Stimulated activated CD8-positive, alpha-beta memory T cell treated with anti-CD3 and anti-CD28 coated beads, Interleukin-4, amount 100 ng/mL, for 48 hours (primary cell): ENCODE measurements around the gene C16orf74.
A peak's percentile ranks its signal among the peaks of the same experiment; 100 is the strongest.

Experiments
- DNase-seq: peaks from one replicate; pipeline ENCODE4 v3.0.0-alpha.2; 2020

C16orf74 gene

DNA sequence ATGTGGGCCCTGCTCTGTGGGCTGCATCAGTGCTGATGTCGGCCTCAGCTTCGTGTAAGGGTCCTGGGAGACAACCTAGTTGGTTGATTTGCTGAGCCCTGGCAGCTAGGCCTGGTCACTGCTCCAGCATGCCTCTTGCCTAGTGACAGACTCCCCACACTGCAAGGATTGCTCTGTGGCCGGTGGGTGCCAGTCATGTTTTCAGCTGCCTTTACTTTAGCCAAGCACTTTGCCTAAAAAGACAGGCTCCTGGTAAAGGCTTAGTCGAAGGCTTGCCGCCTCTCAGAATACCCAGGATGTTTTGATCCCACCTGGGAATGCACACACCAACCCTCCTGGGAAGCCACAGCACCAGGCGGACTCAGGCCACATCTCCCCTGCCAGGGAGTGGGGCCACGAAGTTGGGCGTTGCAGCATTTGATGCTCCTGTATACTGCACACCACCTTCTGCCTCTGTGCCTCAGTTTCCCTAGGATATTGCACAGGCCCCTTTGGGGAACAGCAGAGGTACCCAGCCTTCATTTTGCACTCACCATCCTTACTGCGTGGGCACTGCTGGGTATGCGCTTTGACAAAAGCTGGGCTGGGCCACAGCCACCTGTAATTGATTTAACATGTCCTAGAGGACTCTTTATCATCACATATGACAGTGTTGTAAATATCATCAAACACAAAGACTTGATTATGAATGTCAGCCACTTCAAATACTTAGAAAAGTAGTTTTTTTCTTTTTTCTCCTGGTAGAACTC, 82.0 kb downstream of the C16orf74 start:
- DNase-seq = no peak

DNA sequence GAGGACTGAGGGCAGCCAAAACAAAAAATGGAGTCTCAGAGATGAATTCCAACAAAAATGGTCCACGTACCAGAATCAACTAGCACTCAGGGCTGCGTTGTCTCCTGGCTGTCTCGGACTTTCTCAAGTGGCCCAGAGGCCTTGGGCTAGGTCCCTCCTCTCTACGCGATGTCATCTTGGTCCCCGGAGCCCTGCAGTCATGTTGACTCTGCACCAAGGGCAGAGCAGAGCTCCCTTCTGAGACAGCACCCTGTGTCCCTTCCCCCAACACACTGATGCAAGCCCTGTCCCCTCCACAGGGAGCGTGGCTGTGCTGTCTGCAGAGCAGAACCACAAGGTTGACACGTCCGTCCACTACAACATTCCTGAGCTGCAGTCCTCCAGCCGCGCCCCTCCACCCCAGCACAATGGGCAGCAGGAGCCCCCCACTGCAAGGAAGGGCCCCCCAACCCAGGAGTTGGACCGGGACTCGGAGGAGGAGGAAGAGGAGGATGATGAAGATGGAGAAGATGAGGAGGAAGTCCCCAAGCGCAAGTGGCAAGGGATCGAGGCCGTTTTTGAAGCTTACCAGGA, 83.0 kb downstream of the C16orf74 start:
- DNase-seq = no peak

- DNase-seq = no peak
These were observed 83.6 kb downstream of the C16orf74 start for GRCh38 chr16:85667261-85667660.

- no peak for DNase-seq
These were observed 85.0 kb downstream of the C16orf74 start for GRCh38 chr16:85665929-85666328.

DNA sequence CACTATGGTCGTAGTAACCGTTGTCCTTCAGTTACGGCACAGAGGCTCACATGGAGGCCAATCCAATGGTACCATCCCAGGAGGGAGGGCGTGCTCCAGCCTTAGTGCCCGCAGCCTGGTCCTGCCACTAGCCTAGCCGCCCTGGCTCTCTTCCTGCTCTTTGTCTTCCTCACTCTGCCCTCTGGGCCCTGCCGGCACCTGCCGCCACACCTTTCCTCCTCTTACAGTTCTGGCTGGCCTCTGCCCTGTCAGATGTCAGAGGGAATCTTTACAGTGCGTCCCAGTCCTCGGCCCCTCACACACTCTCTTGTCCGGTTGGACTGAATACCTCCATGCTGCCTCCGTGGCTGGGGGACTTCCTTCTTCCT, 85.5 kb downstream of the C16orf74 start:
- DNase-seq = no peak

DNA sequence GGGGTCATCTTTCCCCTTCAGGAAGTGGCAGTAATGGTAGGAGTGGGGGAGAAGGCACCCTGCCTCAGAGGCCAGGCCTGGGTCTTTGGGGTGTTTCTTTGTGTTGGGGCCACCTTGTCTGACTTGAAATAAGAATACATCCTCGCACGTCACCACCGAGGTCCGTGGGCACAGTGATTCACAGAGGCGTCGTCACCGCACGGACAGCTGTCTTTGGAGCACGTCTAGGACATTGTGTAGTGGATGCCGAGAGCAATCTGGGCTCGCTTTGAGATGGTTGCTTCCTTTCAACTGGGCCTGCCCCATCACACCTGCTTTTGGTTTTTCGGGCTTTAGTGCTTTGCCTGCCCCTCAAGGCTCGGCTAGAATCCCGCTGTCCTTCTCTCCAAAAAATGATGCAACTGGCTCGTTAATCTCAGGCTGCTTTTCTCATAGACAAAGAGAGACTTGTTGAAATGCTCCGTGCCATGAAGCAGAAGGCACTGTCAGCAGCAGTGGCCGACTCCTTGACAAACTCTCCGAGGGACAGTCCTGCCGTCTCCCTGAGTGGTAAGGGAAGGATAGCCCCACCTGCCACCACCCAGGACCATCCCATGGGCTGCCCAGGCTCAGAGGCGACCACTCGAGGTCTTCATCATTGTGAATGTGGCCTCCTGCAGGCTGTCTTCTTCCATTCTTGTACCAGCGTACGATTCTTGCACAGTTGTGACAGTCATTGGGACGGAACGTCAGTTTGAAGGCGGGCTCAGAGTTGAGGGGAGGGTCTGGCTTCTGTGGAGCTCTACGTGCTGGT, 86.1 kb downstream of the C16orf74 start:
- no peak for DNase-seq

- no peak for DNase-seq
These were observed 87.0 kb downstream of the C16orf74 start for GRCh38 chr16:85663891-85664321.

GRCh38 chr16:85662976-85663830, 87.7 kb downstream of the C16orf74 start:
- no peak for DNase-seq

GRCh38 chr16:85662482-85662812, 88.4 kb downstream of the C16orf74 start:
- DNase-seq = no peak

- DNase-seq = no peak
These were observed 89.0 kb downstream of the C16orf74 start for GRCh38 chr16:85661740-85662481.

- DNase-seq = no peak
These were observed 89.8 kb downstream of the C16orf74 start for GRCh38 chr16:85660843-85661739.

DNA sequence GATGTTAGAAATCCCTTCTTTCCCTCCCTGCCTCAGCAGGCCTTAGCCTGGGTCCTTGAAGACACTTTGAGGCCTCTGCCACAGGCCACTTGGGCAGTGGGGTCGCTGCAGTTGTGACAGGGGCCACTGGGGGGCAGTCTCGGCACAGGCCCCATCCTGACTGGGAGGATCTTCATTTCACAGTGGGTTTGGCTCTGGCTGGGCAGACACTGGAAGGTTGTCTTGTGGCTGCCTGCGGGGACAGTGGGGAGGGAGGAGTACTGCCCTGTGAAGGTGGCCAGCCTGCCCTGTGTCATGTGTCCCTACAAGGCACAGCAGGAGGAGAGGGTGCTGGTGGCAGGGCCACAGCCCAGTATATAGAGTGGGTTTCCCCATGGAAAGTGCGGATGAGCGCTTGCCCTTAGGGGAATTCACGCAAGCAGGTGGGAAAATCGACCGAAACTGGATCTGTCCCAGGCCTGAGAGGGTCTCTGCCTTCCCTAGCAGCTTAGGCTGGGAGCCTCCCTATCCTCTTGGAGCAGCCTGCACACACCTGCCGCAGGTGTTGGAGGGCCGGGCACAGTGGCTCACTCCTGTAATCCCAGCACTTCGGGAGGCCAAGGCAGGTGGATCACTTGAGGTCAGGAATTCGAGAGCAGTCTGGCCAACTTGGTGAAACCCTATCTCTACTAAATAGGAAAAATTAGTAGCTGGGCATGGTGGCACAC, 90.9 kb downstream of the C16orf74 start:
- DNase-seq = peak; percentile 88

DNA sequence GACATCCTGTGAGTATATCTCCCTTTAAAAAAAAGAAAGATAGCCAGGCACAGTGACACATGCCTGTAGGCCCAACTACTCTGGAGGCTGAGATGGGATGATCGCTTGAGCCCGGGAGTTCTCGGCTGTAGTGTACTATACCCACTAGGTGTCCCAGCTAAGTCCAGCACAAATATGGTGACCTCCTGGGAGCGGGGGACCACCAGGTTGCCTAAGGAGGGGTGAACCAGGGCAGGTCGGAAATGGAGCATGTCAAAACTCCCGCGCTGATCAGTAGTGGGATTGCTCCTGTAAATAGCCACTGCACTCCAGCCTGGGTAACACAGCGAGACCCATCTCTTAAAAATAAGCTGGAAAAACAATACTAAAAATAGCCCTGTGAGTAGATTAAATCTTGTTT, 91.6 kb downstream of the C16orf74 start:
- no peak for DNase-seq

DNA sequence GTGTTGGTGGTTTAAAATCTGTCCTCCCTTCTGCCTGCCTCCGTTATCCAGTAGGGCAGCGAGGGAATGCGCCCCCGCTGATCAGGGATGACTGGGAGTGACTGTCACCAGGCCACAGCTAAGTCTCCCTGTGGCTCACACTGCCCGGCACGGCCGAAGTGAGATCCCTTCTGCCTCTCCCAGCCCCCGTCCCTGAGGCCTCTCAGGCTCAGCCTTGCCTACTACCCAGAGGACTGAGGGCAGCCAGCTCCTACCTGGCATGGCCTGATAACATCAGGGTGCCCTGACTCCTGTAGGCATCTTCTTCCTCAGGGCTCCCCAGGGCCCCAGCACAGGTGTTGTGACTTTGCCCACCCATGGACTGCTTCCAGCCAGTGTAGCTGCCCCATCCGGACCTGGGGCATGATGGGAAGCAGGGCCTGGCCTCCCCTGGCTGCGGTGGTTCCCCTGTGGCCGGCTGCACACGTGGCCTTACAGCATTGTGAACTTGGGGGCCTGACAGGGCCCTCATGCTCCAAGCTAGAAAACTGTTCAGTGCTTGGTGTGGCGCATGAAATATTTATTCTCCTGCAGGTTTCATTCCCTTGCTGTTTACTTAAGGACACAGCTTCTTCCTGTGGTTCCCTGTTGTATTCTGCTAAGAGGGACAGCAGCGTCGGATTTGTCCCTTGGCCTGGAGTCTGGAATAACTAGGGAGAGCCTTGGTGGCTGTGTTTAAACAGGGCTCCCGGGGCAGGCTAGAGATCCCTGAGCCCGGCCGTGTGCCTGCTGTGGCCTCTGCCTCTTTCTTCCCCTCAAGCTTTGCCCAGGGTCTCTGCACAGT, 92.2 kb downstream of the C16orf74 start:
- no peak for DNase-seq

- no peak for DNase-seq
These were observed 92.9 kb downstream of the C16orf74 start for GRCh38 chr16:85657996-85658395.
